Ovary (tissue), 3 donors: ENCODE results near the gene FLCN.

Experiments
- CTCF ChIP-seq, 3 donors: fragments of 450-650 bp in 2 of 3; fragments of 200-600 bp in 1 of 3; IDR thresholded peaks; one replicate each; pipeline versions ENCODE4 v1.5.1 to v1.8.0; 2016 to 2022; ENCODE audit warnings: antibody characterized with exemption in 3 of 3, mild to moderate bottlenecking in 1 of 3
- POLR2A ChIP-seq: fragments of 450-650 bp; IDR thresholded peaks from one replicate; pipeline ENCODE4 v1.6.1; 2017; ENCODE audit warnings: antibody characterized with exemption, mild to moderate bottlenecking, moderate library complexity
- donor health status: DM: no; HTN: no; CAD: no.

GRCh38 chr17:17223736-17224135, 13.2 kb downstream of the FLCN start:
- TF ChIP-seq CTCF (IDR thresholded peaks at IDR 0.05) (no peak), POLR2A (no peak)
